Ascending aorta (tissue), 2 donors: ENCODE measurements around the gene UBE2E2. TPM values are rescaled to one million over a fixed set of nuclear protein-coding genes. Genes with fewer than 3 reads are reported as not detected.

Experiments
- DNase-seq, 2 donors: peaks; one replicate each; pipeline ENCODE4 v3.0.0-alpha.2; 2019; ENCODE audit warnings: low spot score in 2 of 2
- H3K27ac ChIP-seq, 2 donors: fragments of 200-600 bp; sonication (generic); one replicate each; pipeline ENCODE4 v1.5.1; 2016 to 2017; ENCODE audit warnings: mild to moderate bottlenecking in 1 of 2
- H3K27me3 ChIP-seq: fragments of 200-600 bp; sonication (generic); one replicate; pipeline ENCODE4 v1.5.1; 2017
- H3K36me3 ChIP-seq, 2 donors: fragments of 200-600 bp; sonication (generic); one replicate each; pipeline ENCODE4 v1.5.1; 2016
- H3K4me1 ChIP-seq, 2 donors: fragments of 200-600 bp; sonication (generic); one replicate each; pipeline ENCODE4 v1.5.1; 2016 to 2017; ENCODE audit warnings: mild to moderate bottlenecking in 1 of 2
- H3K4me3 ChIP-seq, 2 donors: fragments of 200-600 bp; sonication (generic); one replicate each; pipeline ENCODE4 v1.5.1; 2016 to 2017; ENCODE audit warnings: mild to moderate bottlenecking in 1 of 2
- H3K9me3 ChIP-seq, 2 donors: fragments of 200-600 bp; sonication (generic); one replicate each; pipeline ENCODE4 v1.5.1; 2016
- intact Hi-C: fragments of 100-400 bp; cut with DNase I; formaldehyde crosslinking; loops from one replicate; pipeline ENCODE4 v1.15.1; 2023
- total RNA-seq: library from RNA; depleted of rRNA; stranded (reverse); fragments of >200 nt; gene quantifications from one replicate; pipeline ENCODE4 v1.1.0, GENCODE V29; 2016
- TF ChIP-seq, protein P1 (sequence below), 3 experiments: fragments of 200-600 bp in 2 of 3; fragments of 450-650 bp in 1 of 3; sonication (generic) in 2 of 3; IDR thresholded peaks; one replicate each; pipeline ENCODE4 v1.5.1; 2016 to 2019; ENCODE audit warnings: antibody characterized with exemption in 3 of 3, mild to moderate bottlenecking in 1 of 3, moderate library complexity in 1 of 3

UBE2E2 gene
- total RNA-seq, 1 donor from 2014 or later: 5.3 TPM

DNA sequence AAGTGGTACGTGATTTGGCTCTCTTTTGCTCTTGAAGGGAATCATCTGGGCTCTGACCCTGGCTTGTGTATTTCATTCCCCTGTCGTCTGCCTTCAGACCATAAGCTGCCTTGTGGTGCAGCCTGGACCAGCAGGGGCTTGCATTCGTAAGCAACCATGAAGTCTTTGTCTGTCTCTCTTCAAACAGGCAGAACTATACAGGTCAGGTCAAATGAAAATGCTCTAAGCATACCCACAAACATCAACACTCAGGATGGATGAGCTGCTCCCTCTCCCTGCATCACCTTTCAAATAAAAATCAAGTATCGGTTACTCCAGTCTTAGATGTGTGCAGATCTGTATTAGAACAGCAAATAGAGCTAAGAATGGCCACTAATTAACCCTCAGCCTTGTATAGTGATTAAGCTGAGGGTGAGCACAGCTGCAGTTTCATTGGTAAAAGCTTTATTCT lies 334.0 kb downstream of the UBE2E2 start:
- H3K9me3 ChIP-seq: no peaks in the 10 kb centered on the region
- TF ChIP-seq, protein P1, sequence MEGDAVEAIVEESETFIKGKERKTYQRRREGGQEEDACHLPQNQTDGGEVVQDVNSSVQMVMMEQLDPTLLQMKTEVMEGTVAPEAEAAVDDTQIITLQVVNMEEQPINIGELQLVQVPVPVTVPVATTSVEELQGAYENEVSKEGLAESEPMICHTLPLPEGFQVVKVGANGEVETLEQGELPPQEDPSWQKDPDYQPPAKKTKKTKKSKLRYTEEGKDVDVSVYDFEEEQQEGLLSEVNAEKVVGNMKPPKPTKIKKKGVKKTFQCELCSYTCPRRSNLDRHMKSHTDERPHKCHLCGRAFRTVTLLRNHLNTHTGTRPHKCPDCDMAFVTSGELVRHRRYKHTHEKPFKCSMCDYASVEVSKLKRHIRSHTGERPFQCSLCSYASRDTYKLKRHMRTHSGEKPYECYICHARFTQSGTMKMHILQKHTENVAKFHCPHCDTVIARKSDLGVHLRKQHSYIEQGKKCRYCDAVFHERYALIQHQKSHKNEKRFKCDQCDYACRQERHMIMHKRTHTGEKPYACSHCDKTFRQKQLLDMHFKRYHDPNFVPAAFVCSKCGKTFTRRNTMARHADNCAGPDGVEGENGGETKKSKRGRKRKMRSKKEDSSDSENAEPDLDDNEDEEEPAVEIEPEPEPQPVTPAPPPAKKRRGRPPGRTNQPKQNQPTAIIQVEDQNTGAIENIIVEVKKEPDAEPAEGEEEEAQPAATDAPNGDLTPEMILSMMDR (IDR thresholded peaks at IDR 0.05): no peak
- intact Hi-C loops: no loop called here
- DNase-seq: no peak
- H3K36me3 ChIP-seq: no peaks in the 10 kb centered on the region
- H3K27ac ChIP-seq: no peak overlapping the region
- H3K4me1 ChIP-seq: no peaks in the 10 kb centered on the region
- no peaks in the 10 kb centered on the region for H3K27me3 ChIP-seq
- no peak overlapping the region for H3K4me3 ChIP-seq

DNA sequence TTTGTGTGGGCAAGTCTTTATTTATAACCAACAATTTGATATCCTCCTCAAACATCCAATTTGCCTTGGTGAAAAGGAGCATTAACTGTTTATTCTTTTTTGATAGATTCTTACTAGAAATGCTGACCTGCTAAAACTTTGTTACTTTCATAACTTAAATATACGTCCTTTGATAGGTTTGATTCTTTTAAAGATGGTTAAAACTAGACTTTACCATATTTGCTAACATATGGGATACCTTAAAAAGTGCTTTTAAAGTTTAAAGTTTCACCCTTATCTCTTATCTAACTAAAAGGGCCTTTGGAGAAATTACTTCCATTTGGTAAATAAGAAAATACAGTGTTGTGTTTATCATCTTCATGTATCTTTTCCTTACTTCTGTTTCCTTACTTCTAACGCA lies 336.1 kb downstream of the UBE2E2 start:
- TF ChIP-seq, protein P1 (IDR thresholded peaks at IDR 0.05): no peak

DNA sequence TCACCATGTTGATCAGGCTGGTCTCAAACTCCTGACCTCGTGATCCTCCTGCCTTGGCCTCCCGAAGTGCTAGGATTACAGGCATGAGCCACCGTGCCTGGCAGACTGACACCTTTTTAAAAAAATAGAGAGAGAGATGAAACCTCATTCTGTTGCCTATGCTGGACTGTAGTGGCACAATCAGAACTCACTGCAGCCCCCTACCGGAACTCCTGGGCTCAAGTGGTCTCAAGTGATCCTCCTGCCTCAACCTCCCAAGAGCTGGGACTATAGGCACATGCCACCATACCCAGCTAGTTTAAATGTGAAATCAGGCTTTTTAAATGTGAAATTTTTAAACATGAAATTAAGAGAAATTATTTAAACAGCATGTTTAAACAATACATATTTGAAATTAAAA lies 337.5 kb downstream of the UBE2E2 start:
- Histone ChIP-seq H3K27me3 (no peaks in the 10 kb centered on the region), H3K9me3 (no peaks in the 10 kb centered on the region), H3K4me1 (no peaks in the 10 kb centered on the region), H3K36me3 (no peaks in the 10 kb centered on the region), H3K4me3 (no peak overlapping the region), H3K27ac (no peak overlapping the region)
- intact Hi-C loops: no loop called here
- TF ChIP-seq, protein P1 (IDR thresholded peaks at IDR 0.05): no peak
- no peak for DNase-seq

More for the DNA sequence above, 336.1 kb downstream of the UBE2E2 start:
- no peak for DNase-seq
- Histone ChIP-seq H3K27me3 (no peaks in the 10 kb centered on the region), H3K9me3 (no peaks in the 10 kb centered on the region), H3K36me3 (no peaks in the 10 kb centered on the region), H3K4me1 (no peaks in the 10 kb centered on the region), H3K27ac (no peak overlapping the region), H3K4me3 (no peak overlapping the region)
- intact Hi-C loops: no loop called here

DNA sequence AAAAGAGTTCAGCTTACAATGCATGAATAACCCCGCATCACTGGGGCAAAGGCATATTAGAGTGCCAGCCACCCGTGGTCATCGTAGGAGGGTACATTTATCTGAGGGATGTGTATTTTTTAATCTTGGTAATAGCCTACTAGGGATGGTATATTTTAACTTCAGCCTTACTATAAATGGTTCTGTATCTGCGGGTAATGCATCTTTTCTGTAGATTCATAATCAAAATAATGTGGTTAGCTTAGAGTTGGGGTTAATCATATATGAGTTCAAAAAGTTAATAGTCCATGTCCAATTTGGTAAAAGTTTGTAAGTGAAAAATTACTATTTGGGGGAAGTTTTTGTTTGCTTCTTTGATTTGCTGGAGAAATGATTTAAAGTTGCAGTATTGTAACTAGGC lies 339.0 kb downstream of the UBE2E2 start:
- H3K4me1 ChIP-seq: no peaks in the 10 kb centered on the region
- H3K9me3 ChIP-seq: no peaks in the 10 kb centered on the region
- intact Hi-C loops: no loop called here
- H3K4me3 ChIP-seq: no peak overlapping the region
- TF ChIP-seq, protein P1 (IDR thresholded peaks at IDR 0.05): no peak
- H3K36me3 ChIP-seq: no peaks in the 10 kb centered on the region
- H3K27me3 ChIP-seq: no peaks in the 10 kb centered on the region
- DNase-seq: no peak
- H3K27ac ChIP-seq: no peak overlapping the region

DNA sequence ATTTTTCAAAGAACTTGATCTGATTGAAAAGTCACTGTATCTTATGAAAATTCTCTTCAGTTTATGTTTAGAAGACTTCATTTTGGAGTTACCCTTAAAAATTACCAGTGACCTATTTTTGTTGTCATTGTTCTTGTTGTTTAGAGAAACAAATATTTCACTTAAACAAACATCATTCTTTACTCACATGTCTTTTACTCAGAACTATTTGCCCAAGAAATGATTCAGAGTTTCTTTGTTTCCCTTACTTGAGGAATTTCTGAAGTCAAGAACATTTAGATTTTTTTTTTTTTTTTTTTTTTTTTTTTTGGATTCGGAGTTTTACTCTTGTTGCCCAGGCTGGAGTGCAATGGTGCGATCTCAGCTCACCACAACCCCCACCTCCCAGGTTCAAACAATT lies 343.1 kb downstream of the UBE2E2 start:
- no peak overlapping the region for H3K4me3 ChIP-seq
- intact Hi-C loops: no loop called here
- no peak overlapping the region for H3K27ac ChIP-seq
- H3K36me3 ChIP-seq: no peaks in the 10 kb centered on the region
- no peaks in the 10 kb centered on the region for H3K27me3 ChIP-seq
- H3K4me1 ChIP-seq: no peaks in the 10 kb centered on the region
- DNase-seq: no peak
- TF ChIP-seq, protein P1 (IDR thresholded peaks at IDR 0.05): no peak
- H3K9me3 ChIP-seq: no peaks in the 10 kb centered on the region
